ENCODE results near the gene MSI2.
"Not testable (repeated sequence)": the region's sequence is repeated elsewhere in the genome, so short reads cannot be mapped to it uniquely, and the experiment has no call there.

MSI2 gene

DNA sequence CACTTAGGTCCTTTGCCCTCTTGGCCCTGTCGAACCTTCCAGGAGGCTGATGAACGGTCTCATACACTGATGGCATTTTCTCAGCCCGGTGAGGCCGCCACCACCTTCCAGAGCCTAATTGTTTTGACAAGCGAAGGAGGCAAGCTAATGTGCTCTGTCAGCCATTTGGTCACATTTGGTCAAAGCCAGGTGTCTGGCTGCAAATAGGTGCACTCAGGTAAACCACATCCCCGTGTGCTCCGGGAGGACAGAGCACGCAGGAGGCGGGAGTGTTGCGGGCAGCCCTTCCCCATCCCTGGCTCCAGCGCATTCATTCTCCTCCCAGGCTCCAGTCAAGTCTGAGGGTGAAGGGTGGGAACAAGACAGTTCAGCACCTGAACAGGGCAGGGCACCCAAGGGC lies 240.1 kb downstream of the MSI2 start:
- no peaks in the 10 kb centered on the region for H3K36me3 ChIP-seq (ENCODE audit: insufficient read depth, insufficient read length, low read length)

DNA sequence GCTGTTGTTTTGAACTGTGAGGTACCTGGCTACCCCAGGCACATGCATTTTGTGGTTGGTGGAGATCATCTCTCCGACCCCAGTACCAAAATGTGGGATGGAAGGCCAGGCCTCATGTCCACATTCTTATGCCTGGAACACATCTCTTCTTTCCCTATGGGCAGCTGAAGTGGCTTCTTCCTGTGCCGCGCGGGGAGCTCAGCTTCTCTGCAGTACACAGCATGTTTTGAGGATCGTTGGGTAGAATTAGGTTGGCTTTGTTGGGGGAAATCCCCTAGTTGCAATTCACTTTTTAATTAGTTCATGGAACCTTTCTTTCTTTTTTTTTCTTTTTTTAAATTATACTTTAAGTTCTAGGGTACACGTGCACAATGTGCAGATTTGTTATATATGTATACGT lies 242.1 kb downstream of the MSI2 start:
- H3K4me1 ChIP-seq (ENCODE audit: insufficient read depth, insufficient read length), result no peaks in the 10 kb centered on the region
- H3K4me3 ChIP-seq (ENCODE audit: insufficient read length, low read depth), result no peak overlapping the region
- H3K27me3 ChIP-seq (ENCODE audit: insufficient read depth, insufficient read length), result no peaks in the 10 kb centered on the region
- no peaks in the 10 kb centered on the region for H3K9me3 ChIP-seq (ENCODE audit: insufficient read depth, low read length)
- no peaks in the 10 kb centered on the region for H3K36me3 ChIP-seq (ENCODE audit: insufficient read depth, insufficient read length, low read length)
- no peak for DNase-seq (ENCODE audit: low read depth, low spot score)
- H3K9ac ChIP-seq (ENCODE audit: insufficient read length, low read depth), result no peak overlapping the region
- TF ChIP-seq ZNF274 (IDR thresholded peaks at IDR 0.05; ENCODE audit: low read depth, low read length) (no peak), YY1 (IDR thresholded peaks at IDR 0.05; ENCODE audit: insufficient read depth, insufficient read length) (no peak), SUZ12 (IDR thresholded peaks at IDR 0.05; ENCODE audit: extremely low read depth, insufficient read depth, insufficient read length) (no peak)

More for the DNA sequence above, 240.1 kb downstream of the MSI2 start:
- DNase-seq (ENCODE audit: low read depth, low spot score), result no peak
- H3K9me3 ChIP-seq (ENCODE audit: insufficient read depth, low read length), result no peaks in the 10 kb centered on the region
- TF ChIP-seq YY1 (IDR thresholded peaks at IDR 0.05; ENCODE audit: insufficient read depth, insufficient read length), result no peak
- TF ChIP-seq ZNF274 (IDR thresholded peaks at IDR 0.05; ENCODE audit: low read depth, low read length), result no peak
- no peak for TF ChIP-seq SUZ12 (IDR thresholded peaks at IDR 0.05; ENCODE audit: extremely low read depth, insufficient read depth, insufficient read length)
- no peaks in the 10 kb centered on the region for H3K27me3 ChIP-seq (ENCODE audit: insufficient read depth, insufficient read length)
- H3K4me3 ChIP-seq (ENCODE audit: insufficient read length, low read depth), result no peak overlapping the region
- no peaks in the 10 kb centered on the region for H3K4me1 ChIP-seq (ENCODE audit: insufficient read depth, insufficient read length)
- H3K9ac ChIP-seq (ENCODE audit: insufficient read length, low read depth), result no peak overlapping the region

- H3K36me3 ChIP-seq (ENCODE audit: insufficient read depth, insufficient read length, low read length); H3K27me3 ChIP-seq (ENCODE audit: insufficient read depth, insufficient read length); H3K4me1 ChIP-seq (ENCODE audit: insufficient read depth, insufficient read length); H3K9me3 ChIP-seq (ENCODE audit: insufficient read depth, low read length); H3K9ac ChIP-seq (ENCODE audit: insufficient read length, low read depth); DNase-seq (ENCODE audit: low read depth, low spot score); H3K4me3 ChIP-seq (ENCODE audit: insufficient read length, low read depth): not testable (repeated sequence)
These were observed 242.9 kb downstream of the MSI2 start for GRCh38 chr17:57499221-57499620.

DNA sequence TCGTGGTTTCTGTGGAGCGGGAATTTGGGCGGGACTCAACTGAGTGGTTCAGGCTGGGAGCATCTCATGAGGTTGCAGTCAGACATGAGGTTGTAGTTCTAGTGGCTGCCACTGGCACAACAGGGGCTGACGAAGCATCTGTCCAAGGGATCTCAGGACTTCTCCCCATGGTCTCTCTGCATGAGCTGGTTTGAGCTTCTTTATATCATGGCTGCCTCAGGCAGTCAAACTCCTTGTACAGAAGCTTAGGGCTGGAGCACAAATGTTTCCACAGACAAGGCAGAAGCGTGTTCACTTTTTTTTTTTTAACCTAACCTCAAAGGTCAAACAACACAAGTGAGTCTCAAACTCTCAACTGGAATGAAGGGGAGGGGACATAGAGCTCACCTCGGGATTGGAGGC lies 243.3 kb downstream of the MSI2 start:
- DNase-seq (ENCODE audit: low read depth, low spot score), result no peak
- TF ChIP-seq SUZ12 (IDR thresholded peaks at IDR 0.05; ENCODE audit: extremely low read depth, insufficient read depth, insufficient read length) (no peak), YY1 (IDR thresholded peaks at IDR 0.05; ENCODE audit: insufficient read depth, insufficient read length) (no peak), ZNF274 (IDR thresholded peaks at IDR 0.05; ENCODE audit: low read depth, low read length) (no peak)
- no peaks in the 10 kb centered on the region for H3K27me3 ChIP-seq (ENCODE audit: insufficient read depth, insufficient read length)
- H3K4me1 ChIP-seq (ENCODE audit: insufficient read depth, insufficient read length), result no peaks in the 10 kb centered on the region
- no peak overlapping the region for H3K9ac ChIP-seq (ENCODE audit: insufficient read length, low read depth)
- H3K36me3 ChIP-seq (ENCODE audit: insufficient read depth, insufficient read length, low read length), result no peaks in the 10 kb centered on the region
- H3K4me3 ChIP-seq (ENCODE audit: insufficient read length, low read depth), result no peak overlapping the region
- H3K9me3 ChIP-seq (ENCODE audit: insufficient read depth, low read length), result no peaks in the 10 kb centered on the region

DNA sequence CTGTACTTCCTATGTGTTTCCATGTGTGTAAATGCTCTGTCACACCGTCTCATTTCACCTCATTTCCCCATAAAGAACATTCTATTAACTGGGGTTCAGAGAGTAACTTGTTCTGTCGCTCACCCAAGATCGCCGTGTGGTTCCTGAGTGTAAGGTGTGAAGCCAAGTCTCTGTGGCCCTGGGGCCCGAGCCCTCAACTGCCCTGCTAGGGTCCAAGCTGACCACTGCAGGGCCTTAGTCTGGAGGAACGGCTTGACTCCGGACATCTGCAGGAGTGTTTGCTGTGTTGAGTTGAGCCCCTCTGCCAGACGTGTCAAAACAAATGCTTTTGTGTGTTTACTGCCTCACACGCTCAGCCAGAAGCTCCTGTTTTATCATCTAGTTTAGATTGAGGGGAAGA lies 244.7 kb downstream of the MSI2 start:
- Histone ChIP-seq H3K4me3 (ENCODE audit: insufficient read length, low read depth) (no peak overlapping the region), H3K36me3 (ENCODE audit: insufficient read depth, insufficient read length, low read length) (no peaks in the 10 kb centered on the region), H3K27me3 (ENCODE audit: insufficient read depth, insufficient read length) (no peaks in the 10 kb centered on the region), H3K9me3 (ENCODE audit: insufficient read depth, low read length) (no peaks in the 10 kb centered on the region), H3K4me1 (ENCODE audit: insufficient read depth, insufficient read length) (no peaks in the 10 kb centered on the region), H3K9ac (ENCODE audit: insufficient read length, low read depth) (no peak overlapping the region)
- no peak for TF ChIP-seq YY1 (IDR thresholded peaks at IDR 0.05; ENCODE audit: insufficient read depth, insufficient read length)
- TF ChIP-seq ZNF274 (IDR thresholded peaks at IDR 0.05; ENCODE audit: low read depth, low read length), result no peak
- no peak for TF ChIP-seq SUZ12 (IDR thresholded peaks at IDR 0.05; ENCODE audit: extremely low read depth, insufficient read depth, insufficient read length)
- no peak for DNase-seq (ENCODE audit: low read depth, low spot score)

GRCh38 chr17:57502022-57502421 lies 245.7 kb downstream of the MSI2 start:
- H3K9me3 ChIP-seq (ENCODE audit: insufficient read depth, low read length), result no peaks in the 10 kb centered on the region
- no peak for DNase-seq (ENCODE audit: low read depth, low spot score)
- no peaks in the 10 kb centered on the region for H3K36me3 ChIP-seq (ENCODE audit: insufficient read depth, insufficient read length, low read length)
- no peaks in the 10 kb centered on the region for H3K27me3 ChIP-seq (ENCODE audit: insufficient read depth, insufficient read length)
- H3K9ac ChIP-seq (ENCODE audit: insufficient read length, low read depth), result no peak overlapping the region
- H3K4me1 ChIP-seq (ENCODE audit: insufficient read depth, insufficient read length), result peaks cover 4% of the 10 kb centered on the region
- no peak overlapping the region for H3K4me3 ChIP-seq (ENCODE audit: insufficient read length, low read depth)
- TF ChIP-seq ZNF274 (IDR thresholded peaks at IDR 0.05; ENCODE audit: low read depth, low read length) (no peak), YY1 (IDR thresholded peaks at IDR 0.05; ENCODE audit: insufficient read depth, insufficient read length) (no peak)

DNA sequence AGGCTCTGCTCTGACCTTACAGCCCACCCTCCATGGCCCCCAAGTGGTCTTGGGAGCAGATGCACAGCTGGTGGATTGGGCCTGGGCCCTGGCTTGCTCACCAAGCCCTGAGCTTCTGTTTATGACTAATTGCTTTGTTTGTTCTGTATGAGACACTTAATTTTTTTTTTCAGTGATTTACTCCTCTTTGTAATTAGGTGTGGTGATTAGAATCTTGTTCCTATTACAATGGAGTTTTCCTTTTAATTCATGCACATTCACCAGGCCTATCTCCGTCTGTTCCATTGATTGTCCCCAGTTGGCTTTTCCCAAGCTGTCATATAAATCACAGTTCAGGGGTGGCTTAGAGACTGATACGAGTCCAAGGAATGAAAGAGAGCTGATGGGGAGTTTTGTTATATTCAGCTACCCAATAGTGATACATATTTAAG lies 246.5 kb downstream of the MSI2 start:
- TF ChIP-seq YY1 (IDR thresholded peaks at IDR 0.05; ENCODE audit: insufficient read depth, insufficient read length), result no peak
- no peak for TF ChIP-seq ZNF274 (IDR thresholded peaks at IDR 0.05; ENCODE audit: low read depth, low read length)
- TF ChIP-seq SUZ12 (IDR thresholded peaks at IDR 0.05; ENCODE audit: extremely low read depth, insufficient read depth, insufficient read length), result no peak
- no peak for DNase-seq (ENCODE audit: low read depth, low spot score)
- H3K4me3 ChIP-seq (ENCODE audit: insufficient read length, low read depth), result no peak overlapping the region
- no peaks in the 10 kb centered on the region for H3K36me3 ChIP-seq (ENCODE audit: insufficient read depth, insufficient read length, low read length)
- no peaks in the 10 kb centered on the region for H3K27me3 ChIP-seq (ENCODE audit: insufficient read depth, insufficient read length)
- no peak overlapping the region for H3K9ac ChIP-seq (ENCODE audit: insufficient read length, low read depth)
- no peaks in the 10 kb centered on the region for H3K9me3 ChIP-seq (ENCODE audit: insufficient read depth, low read length)
- peaks cover 6% of the 10 kb centered on the region for H3K4me1 ChIP-seq (ENCODE audit: insufficient read depth, insufficient read length)

DNA sequence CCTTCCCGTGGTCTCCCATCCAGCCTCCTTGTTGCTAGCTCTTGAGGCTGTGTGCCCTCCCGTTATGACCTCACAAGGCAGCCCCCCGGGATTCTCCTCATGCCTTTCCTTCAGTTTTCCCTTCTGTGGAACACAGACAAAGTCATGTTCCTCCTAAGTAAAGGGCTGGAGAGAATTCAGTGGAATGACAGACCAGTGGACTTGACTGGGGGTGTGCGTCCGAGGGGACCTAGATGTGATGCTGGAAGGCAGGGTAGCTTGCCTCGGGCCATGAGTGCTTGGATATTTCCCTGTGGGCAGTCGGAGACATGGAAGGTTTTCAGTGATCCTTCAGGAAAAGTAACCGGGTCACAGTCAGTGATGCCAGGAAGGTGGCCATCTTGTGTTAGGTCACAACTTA lies 247.9 kb downstream of the MSI2 start:
- Histone ChIP-seq H3K9me3 (ENCODE audit: insufficient read depth, low read length) (no peaks in the 10 kb centered on the region), H3K27me3 (ENCODE audit: insufficient read depth, insufficient read length) (no peaks in the 10 kb centered on the region), H3K9ac (ENCODE audit: insufficient read length, low read depth) (no peak overlapping the region), H3K4me1 (ENCODE audit: insufficient read depth, insufficient read length) (peaks cover 8% of the 10 kb centered on the region), H3K36me3 (ENCODE audit: insufficient read depth, insufficient read length, low read length) (no peaks in the 10 kb centered on the region), H3K4me3 (ENCODE audit: insufficient read length, low read depth) (no peak overlapping the region)
- DNase-seq (ENCODE audit: low read depth, low spot score), result no peak
- no peak for TF ChIP-seq ZNF274 (IDR thresholded peaks at IDR 0.05; ENCODE audit: low read depth, low read length)
- no peak for TF ChIP-seq YY1 (IDR thresholded peaks at IDR 0.05; ENCODE audit: insufficient read depth, insufficient read length)
- no peak for TF ChIP-seq SUZ12 (IDR thresholded peaks at IDR 0.05; ENCODE audit: extremely low read depth, insufficient read depth, insufficient read length)
